ENCODE measurements around the gene BAIAP2L1. TPM values are rescaled to one million over a fixed set of nuclear protein-coding genes. Genes with fewer than 3 reads are reported as not detected.

BAIAP2L1 gene
- total and polyA plus RNA-seq, 2 donors (not counting 3 experiments of a cell fraction or from before 2014, with no cell fraction given) = 0.32 to 1.1 TPM

GRCh38 chr7:98254951-98255610 lies 145.8 kb downstream of the BAIAP2L1 start:
- Histone ChIP-seq H4K20me1 (replicated peaks; ENCODE audit: control insufficient read depth, extremely low read depth, insufficient read depth, low read length) (no peaks in the 10 kb centered on the region), H3K9ac (replicated peaks; ENCODE audit: extremely low read depth, insufficient read depth, low read length) (no peak overlapping the region), H3K27ac (ENCODE audit: insufficient read depth, low read depth, low read length) (no peak overlapping the region), H3K4me3 (replicated peaks in 1 of 3; ENCODE audit: insufficient read depth in 1 of 3, low read depth in 1 of 3, low read length in 3 of 3) (no peak overlapping the region), H3K4me2 (ENCODE audit: insufficient read depth, low read length) (no peak overlapping the region), H3K79me2 (ENCODE audit: control insufficient read depth, insufficient read depth, low read length) (peaks cover 27% of the 10 kb centered on the region), H3K9me3 (replicated peaks; ENCODE audit: control insufficient read depth, insufficient read depth, low read length) (no peaks in the 10 kb centered on the region), H2AFZ (ENCODE audit: low read depth, low read length) (no peak overlapping the region), H3K36me3 (ENCODE audit: control insufficient read depth in 2 of 2, extremely low read depth in 1 of 2, insufficient read depth in 2 of 2, low read length in 2 of 2) (no peaks in the 10 kb centered on the region), H3K9me1 (replicated peaks; ENCODE audit: control insufficient read depth, extremely low read depth, insufficient read depth, low read length) (no peaks in the 10 kb centered on the region), H3K4me1 (ENCODE audit: control insufficient read depth, extremely low read depth, insufficient read depth, low read length) (peaks cover 22% of the 10 kb centered on the region), H3K27me3 (ENCODE audit: control insufficient read depth in 2 of 2, insufficient read depth in 2 of 2, low read length in 2 of 2) (no peaks in the 10 kb centered on the region)
- no peak for FAIRE-seq
- intact Hi-C loops (cut with micrococcal nuclease) = no loop called here
- POLR2A ChIA-PET = interaction anchor here (0.6 kb wide), 1 partner anchor 166 kb away, joined by 4 read pairs; no protein-coding TSS in a partner anchor
- dilution Hi-C loops (cut with MboI; ENCODE audit: extremely low pct_ligation_motif_present, low sequenced_read_pairs) = no loop called here
- BruUV-seq (replicated peaks) = no TSS peak
- DNase-seq (ENCODE audit: low read depth, low spot score) = no peak
- CTCF ChIA-PET = interaction anchor here (1.5 to 3.2 kb wide), 2 partner anchors 12 kb away, joined by 4 to 12 read pairs; no protein-coding TSS in a partner anchor
- TF ChIP-seq POLR2A (IDR thresholded peaks at IDR 0.05; ENCODE audit: low read depth, low read length) = no peak

- H3K9ac ChIP-seq (replicated peaks; ENCODE audit: extremely low read depth, insufficient read depth, low read length) = no peak overlapping the region
- intact Hi-C loops (cut with micrococcal nuclease) (no loop called here), dilution Hi-C loops (cut with MboI; ENCODE audit: extremely low pct_ligation_motif_present, low sequenced_read_pairs) (no loop called here)
- no peak overlapping the region for H3K4me3 ChIP-seq (replicated peaks in 1 of 3; ENCODE audit: insufficient read depth in 1 of 3, low read depth in 1 of 3, low read length in 3 of 3)
- no peak for DNase-seq (ENCODE audit: low read depth, low spot score)
- peaks cover 27% of the 10 kb centered on the region for H3K4me1 ChIP-seq (ENCODE audit: control insufficient read depth, extremely low read depth, insufficient read depth, low read length)
- H2AFZ ChIP-seq (ENCODE audit: low read depth, low read length) = no peak overlapping the region
- BruUV-seq (replicated peaks) = no TSS peak
- H3K4me2 ChIP-seq (ENCODE audit: insufficient read depth, low read length) = no peak overlapping the region
- no peak overlapping the region for H3K27ac ChIP-seq (ENCODE audit: insufficient read depth, low read depth, low read length)
- ChIA-PET CTCF (interaction anchor here (0.7 to 3.2 kb wide), 2 partner anchors 12 to 524 kb away, joined by 3 to 12 read pairs; no protein-coding TSS in a partner anchor), POLR2A (interaction anchor here (0.6 kb wide), 1 partner anchor 166 kb away, joined by 4 read pairs; no protein-coding TSS in a partner anchor)
- no peaks in the 10 kb centered on the region for H4K20me1 ChIP-seq (replicated peaks; ENCODE audit: control insufficient read depth, extremely low read depth, insufficient read depth, low read length)
- no peaks in the 10 kb centered on the region for H3K36me3 ChIP-seq (ENCODE audit: control insufficient read depth in 2 of 2, extremely low read depth in 1 of 2, insufficient read depth in 2 of 2, low read length in 2 of 2)
- H3K79me2 ChIP-seq (ENCODE audit: control insufficient read depth, insufficient read depth, low read length) = peaks cover 31% of the 10 kb centered on the region
- H3K27me3 ChIP-seq (ENCODE audit: control insufficient read depth in 2 of 2, insufficient read depth in 2 of 2, low read length in 2 of 2) = no peaks in the 10 kb centered on the region
- TF ChIP-seq EZH2 (IDR thresholded peaks at IDR 0.05; ENCODE audit: borderline replicate concordance, low read depth, low read length, severe bottlenecking) (no peak), GATA2 (IDR thresholded peaks at IDR 0.05; ENCODE audit: insufficient read depth, insufficient read length, low read depth, low read length) (no peak), POLR2A (IDR thresholded peaks at IDR 0.05; ENCODE audit: low read depth, low read length) (no peak), MAX (IDR thresholded peaks at IDR 0.05; ENCODE audit: insufficient read depth, insufficient read length) (no peak), POLR2AphosphoS5 (IDR thresholded peaks at IDR 0.05; ENCODE audit: insufficient read depth, low read depth, low read length) (no peak), MYC (IDR thresholded peaks at IDR 0.05; ENCODE audit: low read depth, low read length) (no peak), CTCF (IDR thresholded peaks at IDR 0.05; ENCODE audit: extremely low read depth in 1 of 2, insufficient read depth in 1 of 2, low read depth in 1 of 2, low read length in 2 of 2) (no peak), FOS (IDR thresholded peaks at IDR 0.05; ENCODE audit: borderline replicate concordance, insufficient read depth, low read length) (no peak), JUN (IDR thresholded peaks at IDR 0.05; ENCODE audit: borderline replicate concordance, insufficient read depth, insufficient read length, low read depth) (no peak)
- FAIRE-seq = no peak
- H3K9me1 ChIP-seq (replicated peaks; ENCODE audit: control insufficient read depth, extremely low read depth, insufficient read depth, low read length) = no peaks in the 10 kb centered on the region
- H3K9me3 ChIP-seq (replicated peaks; ENCODE audit: control insufficient read depth, insufficient read depth, low read length) = no peaks in the 10 kb centered on the region
Observed at GRCh38 chr7:98254516-98254915, 146.4 kb downstream of the BAIAP2L1 start.

All from endothelial cell of umbilical vein (primary cell).